Uterus (tissue), 2 donors: Measurements from ENCODE around the gene TPRA1.

Source experiments
- POLR2A ChIP-seq, 2 donors: fragments of 450-650 bp; IDR thresholded peaks; one replicate each; pipeline ENCODE4 v1.6.1; 2016; ENCODE audit warnings: antibody characterized with exemption in 2 of 2, mild to moderate bottlenecking in 1 of 2, moderate library complexity in 1 of 2
- TF ChIP-seq, protein P1 (sequence below), 4 experiments: fragments of 200-600 bp in 2 of 4; fragments of 450-650 bp in 2 of 4; sonication (generic) in 2 of 4; IDR thresholded peaks; one replicate each; pipeline ENCODE4 v1.5.1; 2016 to 2019; ENCODE audit warnings: antibody characterized with exemption in 4 of 4, mild to moderate bottlenecking in 2 of 4, moderate library complexity in 1 of 4

DNA sequence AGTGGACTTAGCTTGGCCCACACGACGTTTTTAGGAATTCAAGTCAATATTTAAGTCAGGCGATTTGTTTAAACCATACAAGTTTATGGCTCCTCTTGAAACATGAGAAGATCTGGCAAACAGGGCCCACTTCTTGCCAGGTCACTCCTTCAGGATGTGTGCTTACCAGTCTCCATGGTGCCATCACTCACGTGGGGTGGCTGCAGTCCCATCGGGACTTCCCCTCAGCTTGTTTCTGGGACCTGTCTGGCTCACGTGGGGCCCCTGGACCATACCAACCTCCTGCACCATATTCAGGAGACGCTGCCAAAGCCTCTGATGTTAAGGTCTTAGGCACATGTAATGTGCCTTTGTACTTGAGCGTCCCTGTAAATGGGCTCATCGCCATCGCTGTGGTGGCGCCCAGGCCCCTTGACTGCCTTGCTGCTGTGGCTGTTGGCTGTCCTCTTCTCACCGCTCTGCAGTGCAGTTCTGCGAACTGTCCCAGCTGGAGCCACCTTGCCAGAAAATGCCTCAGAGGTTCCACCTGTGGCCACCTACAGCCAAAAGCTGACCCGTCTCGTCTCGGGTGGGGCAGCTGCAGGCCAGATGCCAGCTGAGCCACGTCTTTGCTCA lies 16.6 kb upstream of the TPRA1 start:
- TF ChIP-seq, protein P1, sequence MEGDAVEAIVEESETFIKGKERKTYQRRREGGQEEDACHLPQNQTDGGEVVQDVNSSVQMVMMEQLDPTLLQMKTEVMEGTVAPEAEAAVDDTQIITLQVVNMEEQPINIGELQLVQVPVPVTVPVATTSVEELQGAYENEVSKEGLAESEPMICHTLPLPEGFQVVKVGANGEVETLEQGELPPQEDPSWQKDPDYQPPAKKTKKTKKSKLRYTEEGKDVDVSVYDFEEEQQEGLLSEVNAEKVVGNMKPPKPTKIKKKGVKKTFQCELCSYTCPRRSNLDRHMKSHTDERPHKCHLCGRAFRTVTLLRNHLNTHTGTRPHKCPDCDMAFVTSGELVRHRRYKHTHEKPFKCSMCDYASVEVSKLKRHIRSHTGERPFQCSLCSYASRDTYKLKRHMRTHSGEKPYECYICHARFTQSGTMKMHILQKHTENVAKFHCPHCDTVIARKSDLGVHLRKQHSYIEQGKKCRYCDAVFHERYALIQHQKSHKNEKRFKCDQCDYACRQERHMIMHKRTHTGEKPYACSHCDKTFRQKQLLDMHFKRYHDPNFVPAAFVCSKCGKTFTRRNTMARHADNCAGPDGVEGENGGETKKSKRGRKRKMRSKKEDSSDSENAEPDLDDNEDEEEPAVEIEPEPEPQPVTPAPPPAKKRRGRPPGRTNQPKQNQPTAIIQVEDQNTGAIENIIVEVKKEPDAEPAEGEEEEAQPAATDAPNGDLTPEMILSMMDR (IDR thresholded peaks at IDR 0.05) = no peak
- TF ChIP-seq POLR2A (IDR thresholded peaks at IDR 0.05) = no peak
